ENCODE results near the gene CACNA1I.

CACNA1I gene

DNA sequence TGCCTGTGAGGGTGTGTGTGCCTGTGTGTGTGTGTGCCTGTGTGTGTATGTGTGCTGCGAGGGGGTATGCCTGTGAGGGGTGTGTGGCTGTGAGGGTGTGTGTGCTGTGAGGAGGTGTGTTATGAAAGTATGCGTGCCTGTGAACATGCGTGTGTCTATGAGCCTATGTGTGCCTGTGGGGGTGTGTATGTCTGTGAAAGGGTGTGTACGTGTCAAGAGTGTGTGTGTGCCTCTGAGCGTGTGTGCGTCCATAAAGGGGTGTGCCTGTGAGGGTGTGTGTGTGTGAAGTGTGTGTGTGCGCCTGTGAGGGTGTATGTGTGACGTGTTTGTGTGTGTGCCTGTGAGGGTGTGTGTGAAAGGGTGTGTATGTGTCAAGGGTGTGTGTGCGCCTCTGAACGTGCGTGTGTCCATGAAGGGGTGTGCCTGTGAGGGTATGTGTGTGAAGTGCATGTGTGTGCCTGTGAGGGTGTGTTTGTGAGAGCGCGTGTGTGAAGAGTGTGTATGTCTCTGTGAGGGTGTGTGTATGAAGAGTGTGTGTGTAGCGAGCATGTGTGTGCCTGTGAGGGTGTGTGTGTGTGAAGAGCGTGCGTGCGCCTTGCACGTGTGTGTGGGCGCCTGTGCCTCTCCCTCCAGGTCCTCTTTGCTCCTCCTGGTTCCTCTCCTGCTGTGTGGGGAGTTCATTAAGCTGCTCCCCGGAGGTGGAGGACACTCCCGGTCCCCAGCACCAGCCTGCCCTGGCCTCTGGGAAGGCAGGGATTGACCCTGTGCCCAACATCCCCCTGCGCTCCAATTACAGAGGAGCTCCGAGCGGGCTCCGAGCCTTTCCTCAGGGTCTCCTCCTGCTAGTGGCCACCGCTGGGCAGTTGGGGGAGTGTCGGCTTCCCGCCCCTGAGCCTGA lies 53.3 kb downstream of the CACNA1I start:
- DNase-seq (ENCODE audit: low spot score): no peak

DNA sequence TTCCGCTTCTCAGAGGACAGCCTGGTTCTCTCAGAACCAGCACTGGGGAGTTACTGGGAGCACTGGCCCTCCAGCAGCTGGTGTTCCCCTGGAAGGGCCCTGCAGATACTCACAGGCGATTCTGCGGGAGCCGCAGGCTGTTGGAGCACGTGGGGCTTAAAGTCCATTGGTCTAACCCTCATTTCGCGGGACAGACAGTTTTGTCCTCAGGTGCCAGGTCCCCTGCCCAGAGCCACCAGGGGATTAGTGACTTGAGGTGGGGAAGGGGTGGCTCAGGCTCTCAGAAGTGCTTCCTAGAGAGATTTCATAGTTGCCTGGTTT lies 53.9 kb downstream of the CACNA1I start:
- no peak for DNase-seq (ENCODE audit: low spot score)

DNA sequence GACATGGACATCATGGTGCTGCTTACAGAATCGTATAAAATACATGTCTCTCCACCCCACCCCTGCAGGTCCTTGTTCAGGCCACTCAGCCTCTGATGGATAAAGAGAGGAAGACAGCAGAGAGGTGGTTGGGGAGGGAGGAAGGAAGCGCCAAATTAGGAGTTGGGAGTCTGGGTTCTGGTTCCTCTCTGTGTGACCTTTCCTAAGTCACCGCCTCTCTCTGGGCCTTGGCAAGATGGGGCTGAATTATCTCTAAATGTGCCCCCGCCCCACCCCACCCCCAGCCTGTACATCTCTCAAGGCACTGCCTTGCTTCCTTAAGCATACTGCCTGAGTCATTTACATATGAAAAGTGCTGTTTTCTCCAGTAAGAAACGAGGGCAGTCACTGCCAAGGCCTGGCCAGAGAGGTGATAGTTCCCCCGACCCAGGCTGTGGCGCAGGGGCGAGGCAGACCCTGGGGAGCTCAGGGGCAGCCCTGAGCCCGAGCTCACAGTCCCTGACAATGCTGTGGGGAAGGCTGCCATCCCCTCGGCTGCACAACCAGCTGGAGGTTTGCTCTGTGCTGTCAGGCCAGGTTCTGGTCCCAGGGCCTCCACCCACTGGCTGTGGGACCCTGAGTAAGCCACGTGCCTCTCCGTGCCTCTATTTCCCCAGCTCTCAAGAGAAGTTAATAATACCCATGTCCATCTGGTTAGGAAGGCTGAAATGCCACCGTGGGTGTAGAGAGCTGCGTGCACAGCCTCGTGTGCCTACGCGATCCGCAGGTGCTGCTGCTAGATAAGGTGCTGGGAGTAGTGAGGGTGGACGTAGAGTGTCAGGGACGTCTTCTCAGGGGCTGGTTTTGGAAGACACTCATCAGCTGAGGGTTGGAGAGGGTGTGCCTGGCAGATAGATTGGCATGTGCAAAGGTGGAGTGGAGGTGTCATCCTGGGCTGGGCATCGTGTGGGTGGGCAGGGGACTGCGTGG lies 55.3 kb downstream of the CACNA1I start:
- DNase-seq (ENCODE audit: low spot score): no peak

DNA sequence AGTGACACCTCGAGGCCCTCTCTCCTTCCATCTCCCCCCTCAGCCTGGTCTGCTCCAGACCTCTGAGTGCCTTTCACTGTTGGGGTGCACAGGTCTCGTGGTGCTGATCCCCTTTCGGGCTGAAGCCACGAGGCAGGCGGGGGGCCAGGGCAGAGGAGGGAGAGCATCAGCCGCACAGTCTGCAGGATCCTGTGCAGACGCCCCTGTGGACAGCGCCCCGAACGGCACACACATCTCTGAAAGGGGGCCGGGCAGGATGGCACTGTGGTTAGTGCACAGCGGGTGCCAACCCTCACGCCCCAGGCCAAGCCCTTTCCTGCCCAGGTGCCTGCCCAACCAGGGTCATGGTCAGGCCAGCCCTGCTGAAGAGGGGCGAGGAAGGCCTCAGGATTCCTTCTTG lies 56.7 kb downstream of the CACNA1I start:
- no peak for DNase-seq (ENCODE audit: low spot score)

DNA sequence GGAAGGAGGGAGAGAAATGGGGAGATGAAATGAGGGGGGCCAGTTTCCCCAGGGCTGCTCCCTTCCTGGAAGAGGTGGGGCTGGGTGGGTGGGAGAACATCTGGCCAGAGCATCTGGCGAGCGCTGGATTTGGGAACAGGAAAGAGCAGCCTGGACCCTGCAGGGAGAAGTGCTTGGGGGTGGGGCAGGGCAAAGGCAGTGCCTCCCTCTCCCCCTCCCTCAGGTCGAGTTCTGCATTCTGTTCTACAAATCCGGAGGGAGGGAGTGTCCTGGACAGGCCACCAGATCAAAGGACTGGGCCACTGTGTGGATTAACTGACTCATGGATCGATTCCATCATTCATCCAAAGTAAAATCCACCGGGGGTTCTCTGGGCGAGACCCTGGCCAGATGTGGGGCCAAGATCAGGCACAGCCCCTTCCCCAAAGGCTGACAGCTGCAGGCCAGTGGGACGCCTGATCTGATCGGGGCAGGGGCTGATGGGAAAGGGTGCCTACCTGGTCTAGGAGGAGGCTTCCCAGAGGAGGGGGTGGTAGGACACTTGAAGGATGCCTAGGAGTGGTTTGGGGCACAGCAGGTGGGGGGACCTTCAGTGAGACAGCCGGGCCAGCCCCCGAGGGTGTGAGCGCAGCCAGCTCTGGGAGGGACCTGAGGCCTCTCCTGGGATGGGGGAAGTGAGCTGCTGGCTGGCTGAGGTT lies 57.5 kb downstream of the CACNA1I start:
- DNase-seq (ENCODE audit: low spot score): no peak

DNA sequence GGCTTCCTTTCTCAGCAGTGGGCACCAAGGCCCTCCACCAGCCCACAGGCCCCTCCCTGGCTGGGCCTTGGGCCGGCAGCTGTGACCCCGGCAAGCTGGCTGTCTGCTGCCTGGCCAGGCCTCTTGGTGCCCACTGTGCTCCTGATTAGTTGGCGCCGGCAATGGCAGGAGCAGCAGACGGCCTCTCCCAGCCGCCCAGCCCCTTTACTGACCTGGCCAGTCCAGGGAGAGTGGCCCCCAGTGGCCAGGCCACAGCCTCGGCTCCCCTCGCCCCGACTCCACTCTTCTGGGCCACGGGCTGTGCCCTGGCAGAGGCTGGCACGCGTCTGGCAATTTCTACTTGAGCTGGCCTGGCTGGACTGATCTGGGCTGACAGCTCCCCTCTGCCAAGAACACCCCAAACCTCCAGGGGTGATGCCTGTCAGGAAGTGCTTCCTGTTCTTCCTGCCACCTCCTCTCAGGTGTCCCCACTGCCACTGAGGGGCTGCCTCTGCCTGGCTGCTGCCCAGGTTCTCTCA lies 58.1 kb downstream of the CACNA1I start:
- DNase-seq (ENCODE audit: low spot score): no peak

DNA sequence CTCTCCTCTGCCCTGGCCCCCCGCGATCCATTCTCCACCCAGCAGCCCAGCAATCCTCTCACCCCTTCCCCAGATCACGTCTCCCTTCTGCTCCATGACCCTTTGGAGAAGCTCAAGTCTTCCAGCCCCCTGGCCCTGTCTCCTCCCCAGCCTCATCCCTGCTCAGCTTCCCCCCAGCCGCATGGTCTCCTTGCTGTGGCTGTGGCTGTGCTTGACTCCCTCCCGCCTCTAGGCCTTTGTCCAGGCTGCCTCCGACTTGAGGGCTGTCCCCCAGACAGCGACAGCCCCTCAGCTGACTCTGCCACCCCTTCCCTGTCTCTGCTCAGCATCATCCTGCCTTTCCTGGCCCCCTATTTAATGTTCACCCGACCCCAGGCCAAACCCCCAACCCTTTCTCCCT lies 59.3 kb downstream of the CACNA1I start:
- no peak for DNase-seq (ENCODE audit: low spot score)

DNA sequence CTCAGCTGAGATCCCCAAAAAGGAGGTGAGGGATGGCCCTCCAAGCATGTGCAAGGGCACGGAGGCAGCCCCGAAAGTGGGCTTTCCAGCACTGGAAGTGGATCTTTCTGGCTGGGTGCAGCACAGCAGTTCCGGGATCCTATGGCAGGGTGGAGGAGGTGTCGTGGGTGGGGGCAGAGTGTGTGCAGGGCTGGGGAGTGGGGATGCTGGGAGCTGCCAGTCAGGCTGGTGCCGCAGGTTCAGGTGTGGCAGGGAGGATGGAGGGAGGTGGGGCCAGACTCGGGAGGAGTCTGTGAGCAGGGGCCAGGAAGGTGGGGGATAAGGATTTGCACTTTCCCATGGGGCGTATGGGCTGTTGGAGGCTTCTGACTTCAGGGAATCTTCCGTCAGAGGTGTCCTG lies 60.2 kb downstream of the CACNA1I start:
- DNase-seq (ENCODE audit: low spot score): no peak

DNA sequence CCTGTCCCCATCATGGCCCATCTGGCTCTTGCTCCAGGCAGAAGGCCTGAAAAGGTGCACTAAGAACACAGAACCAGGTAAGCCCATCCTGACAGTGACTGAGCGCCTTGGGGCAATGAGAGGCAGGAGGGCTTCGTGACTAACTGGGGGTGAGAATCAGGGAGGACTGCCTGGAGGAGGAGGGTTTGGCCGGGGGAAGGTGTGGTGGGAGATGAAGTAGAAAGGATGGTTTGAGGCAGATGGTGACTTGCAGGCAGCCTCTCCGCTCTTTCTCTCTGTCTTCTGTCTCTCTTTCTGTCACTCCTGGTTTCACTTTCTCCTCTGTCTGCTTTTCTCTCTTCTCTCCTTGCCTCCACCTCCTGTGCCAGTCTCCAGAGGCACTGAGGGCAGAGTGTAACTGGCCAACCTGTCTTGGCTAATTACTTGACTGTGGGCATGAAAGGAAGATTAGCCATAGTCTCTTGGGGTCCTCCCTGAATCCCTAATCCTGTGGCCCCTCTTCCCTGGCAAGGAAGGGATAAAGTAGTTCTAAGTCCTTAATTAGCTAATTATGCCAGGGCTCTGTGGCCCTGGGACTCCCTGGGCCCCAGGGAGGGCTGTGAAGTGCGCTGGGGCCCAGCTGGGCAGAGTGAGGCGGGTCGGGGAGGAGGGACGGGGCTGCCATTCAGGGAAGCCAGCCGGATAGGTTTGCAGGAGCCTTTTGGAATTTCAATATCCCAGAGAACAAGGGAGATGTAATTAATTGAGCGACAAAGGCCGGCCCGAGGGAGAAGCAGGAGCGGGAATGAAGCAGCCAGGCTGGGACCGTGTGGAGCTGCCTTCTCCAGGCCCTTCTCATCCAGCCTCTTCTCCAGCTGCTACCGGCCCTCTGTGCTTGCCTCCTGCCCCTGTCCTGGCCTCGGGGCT lies 61.1 kb downstream of the CACNA1I start:
- no peak for DNase-seq (ENCODE audit: low spot score)

DNA sequence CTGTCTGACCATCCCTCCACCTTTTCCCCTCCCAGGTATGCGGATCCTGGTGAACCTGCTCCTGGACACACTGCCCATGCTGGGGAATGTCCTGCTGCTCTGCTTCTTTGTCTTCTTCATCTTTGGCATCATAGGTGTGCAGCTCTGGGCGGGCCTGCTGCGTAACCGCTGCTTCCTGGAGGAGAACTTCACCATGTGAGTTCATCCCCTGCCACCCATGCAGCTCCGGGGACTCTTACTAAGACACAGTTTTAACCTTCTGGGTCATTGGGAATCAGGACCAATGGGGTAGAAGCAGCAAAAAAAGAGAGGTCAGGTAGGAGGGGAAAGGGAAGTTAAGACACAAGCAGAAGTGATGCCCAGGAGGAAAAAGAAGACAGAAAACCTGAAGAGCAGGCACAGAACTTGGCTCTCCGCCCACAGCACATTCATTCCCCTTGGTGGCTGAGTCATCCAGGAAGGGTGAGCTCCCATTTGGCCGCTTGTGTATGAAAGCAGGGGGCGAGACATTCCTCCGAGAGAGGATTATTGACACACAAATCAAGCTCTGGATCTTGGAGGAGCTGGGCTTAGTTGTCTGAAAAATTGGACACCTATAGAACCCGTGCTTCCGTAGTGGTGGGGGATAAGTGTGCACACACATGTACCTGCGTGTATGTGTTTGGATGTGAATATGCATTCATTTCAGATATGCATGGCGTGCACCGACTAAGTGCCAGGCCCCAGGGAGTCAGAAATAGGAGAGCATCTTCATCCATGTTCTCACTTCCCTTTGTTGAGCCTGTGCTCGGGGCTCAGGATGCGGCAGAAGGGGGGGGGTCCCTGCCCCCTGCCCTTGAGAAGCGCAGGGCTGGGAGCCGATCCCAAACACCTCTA lies 64.2 kb downstream of the CACNA1I start:
- DNase-seq (ENCODE audit: low spot score): no peak

DNA sequence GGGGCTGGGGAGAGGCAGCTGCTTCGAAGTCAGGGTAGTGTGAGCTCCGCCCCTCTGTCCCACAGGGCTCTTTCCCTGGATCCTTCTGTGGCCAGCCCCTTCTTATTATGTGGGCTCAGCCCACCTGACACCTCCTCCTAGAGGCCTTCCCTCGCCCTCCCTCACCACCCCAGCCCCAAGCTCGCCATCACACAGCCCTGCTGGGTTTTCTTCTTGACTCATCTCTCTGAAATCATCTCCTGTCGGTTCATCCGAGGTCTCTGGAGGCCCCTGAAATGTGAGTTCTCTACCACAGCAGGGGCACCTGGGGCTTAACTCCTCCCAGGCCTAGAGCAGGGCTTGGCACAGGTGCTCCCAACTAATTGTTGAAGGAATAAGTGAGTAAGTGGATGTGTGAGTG lies 65.2 kb downstream of the CACNA1I start:
- no peak for DNase-seq (ENCODE audit: low spot score)

DNA sequence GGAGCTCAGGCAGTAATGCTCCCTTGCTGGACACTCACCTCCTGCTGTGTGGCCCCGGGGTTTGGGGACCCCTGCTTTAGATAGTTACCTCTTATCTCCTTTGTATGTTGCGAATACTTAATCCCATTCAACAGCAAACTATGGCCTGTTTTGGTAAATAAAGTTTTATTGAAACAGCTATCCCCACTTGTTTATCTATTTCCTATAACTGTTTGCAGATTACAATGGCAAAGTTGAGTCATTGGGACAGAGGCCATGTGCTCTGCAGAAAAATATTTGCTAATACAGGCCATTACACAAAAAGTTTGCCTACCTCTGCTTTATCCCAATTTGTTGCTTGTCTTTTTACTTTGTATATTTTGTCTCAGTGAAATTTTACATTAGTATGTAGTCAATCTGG lies 68.4 kb downstream of the CACNA1I start:
- no peak for DNase-seq (ENCODE audit: low spot score)

DNA sequence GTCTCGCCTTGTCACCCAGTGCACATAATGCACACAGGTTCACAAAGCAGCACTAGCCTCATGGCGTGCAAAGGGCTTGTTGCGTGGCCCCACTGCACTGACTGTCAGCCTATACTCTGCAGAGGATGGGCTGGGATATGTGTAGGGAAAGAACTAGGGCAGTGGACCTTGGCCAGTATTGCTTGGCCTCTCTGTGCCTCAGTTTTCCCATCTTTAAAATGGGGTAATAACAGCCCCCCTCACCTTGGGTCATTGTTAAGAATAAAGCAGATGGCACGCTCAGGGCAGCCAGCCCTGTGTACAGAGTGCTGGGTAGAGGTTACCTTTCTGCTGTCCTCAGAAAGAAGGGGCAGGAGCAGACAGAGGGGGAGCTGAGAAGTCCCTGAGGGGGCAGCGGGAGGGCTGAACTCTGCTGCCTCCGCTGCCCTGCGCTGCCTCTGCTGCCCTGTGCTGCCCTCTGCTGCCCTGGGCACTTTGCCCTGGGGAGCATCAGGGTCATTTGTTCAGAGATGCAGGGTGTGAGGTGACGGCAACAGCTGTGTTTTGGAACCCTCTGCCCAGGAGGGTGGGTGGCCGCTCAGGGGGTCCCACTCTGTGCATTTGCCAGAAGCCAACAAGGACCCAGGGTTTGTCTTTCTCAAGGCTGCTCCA lies 71.2 kb downstream of the CACNA1I start:
- DNase-seq (ENCODE audit: low spot score): no peak

DNA sequence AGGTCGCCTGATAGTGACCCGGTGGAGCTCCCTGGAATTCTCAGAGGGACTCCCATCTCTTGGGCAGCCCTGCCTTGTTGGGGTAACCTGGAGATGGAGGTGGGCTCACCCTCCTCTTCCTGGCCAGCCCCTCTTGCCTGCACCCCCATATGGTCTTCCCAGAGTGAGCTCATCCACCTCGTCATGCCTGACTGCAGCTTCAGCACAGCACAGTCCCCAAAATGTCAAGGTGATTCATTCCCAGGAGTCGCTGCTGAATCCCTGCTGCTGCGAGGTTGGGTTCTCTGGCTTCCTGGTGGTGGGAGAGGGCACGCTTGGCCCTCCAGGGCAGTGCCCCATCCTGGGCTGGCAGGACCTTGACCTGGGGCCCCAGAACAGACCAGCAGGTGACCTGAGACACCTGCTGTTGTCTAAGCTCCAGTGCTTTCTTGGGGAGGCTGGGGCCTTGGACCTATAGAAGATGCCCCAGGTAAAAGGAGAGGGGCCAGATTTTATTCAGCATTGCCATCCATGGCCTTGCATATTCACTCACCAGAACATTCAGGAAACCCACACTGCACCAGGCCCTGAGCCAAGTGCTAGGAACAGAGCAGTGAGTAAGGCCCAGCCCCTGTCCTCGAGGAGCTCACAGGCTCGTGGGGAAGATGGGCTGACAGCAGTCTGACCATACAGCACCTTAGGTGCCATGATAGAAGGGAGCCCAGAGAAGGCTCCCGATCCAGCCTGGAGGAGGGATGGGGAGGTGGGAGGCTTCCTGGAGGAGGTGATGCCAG lies 72.9 kb downstream of the CACNA1I start:
- no peak for DNase-seq (ENCODE audit: low spot score)

DNA sequence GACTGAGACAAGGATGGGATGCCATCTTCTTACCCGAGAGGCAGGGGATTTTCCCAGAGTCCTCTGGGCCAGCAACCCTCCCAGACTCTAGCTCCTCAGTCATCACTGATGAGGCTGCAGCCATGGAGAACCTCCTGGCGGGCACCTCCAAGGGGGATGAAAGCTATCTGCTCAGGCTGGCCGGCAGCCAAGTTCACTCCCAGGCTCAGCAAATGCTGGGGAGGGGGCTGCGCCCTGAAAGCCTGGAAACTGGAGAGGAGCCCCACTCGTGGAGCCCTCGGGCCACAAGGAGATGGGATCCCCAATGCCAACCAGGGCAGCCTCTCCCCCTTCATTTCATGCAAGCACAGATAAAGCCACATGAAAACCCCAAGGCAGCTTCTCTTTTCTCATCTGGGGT lies 75.0 kb downstream of the CACNA1I start:
- DNase-seq (ENCODE audit: low spot score): no peak

DNA sequence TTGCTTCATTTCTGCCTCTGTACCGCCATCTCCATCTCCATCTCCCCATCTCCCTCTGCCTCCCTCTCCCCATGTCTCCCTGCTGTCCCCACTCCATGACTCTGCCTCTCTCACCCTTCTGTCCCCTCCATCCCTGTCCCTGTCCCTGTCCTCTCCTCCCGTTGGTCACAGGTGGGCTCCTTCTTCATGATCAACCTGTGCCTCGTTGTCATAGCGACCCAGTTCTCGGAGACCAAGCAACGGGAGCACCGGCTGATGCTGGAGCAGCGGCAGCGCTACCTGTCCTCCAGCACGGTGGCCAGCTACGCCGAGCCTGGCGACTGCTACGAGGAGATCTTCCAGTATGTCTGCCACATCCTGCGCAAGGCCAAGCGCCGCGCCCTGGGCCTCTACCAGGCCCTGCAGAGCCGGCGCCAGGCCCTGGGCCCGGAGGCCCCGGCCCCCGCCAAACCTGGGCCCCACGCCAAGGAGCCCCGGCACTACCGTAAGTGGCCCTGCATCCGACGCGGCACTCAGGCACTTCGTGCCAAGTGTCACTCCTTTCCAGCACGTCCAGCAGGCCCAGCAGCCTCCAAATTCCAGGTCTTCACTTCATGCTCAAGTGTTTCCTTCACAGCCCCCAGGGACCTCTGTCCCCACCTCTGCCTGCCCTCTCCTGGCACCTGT lies 76.0 kb downstream of the CACNA1I start:
- no peak for DNase-seq (ENCODE audit: low spot score)

DNA sequence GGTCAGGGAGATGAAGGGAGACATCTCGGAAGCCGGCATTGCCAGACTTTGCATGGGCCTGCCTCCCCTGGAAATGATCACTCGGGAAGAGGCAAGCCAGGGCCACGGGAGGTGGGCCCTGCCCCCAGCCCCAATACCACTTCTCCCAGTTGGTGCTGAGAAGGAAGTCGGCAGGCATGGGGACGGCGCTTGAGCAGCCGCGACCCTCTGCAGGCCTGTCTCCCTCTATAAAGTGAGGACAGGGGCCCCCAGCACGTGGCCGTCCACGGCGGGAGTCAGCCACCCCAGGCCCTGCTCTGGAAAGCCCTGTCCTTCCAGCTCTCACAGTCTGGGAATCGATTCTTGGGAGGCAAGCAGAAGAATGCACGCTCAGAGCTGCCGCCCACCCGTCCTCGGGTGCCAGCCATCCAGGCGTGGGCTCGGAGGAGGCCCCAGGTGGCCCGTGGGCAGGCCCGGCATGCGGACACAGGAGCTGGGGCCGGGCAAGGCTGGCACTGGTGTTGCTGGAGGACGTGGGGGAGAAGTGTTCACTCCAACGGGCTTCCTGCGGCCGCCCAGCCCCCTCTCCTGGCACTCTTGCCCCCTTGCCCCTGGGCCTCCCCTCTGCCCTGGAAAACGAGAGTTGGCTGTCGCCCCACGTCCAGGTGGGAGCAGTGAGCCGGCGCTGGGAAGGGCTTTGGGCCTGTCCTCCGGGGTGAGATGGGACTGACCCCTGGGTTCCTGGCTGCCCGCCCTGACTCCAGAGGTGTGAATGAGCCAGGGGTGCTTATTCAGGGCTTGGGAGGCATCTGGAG lies 77.5 kb downstream of the CACNA1I start:
- no peak for DNase-seq (ENCODE audit: low spot score)

DNA sequence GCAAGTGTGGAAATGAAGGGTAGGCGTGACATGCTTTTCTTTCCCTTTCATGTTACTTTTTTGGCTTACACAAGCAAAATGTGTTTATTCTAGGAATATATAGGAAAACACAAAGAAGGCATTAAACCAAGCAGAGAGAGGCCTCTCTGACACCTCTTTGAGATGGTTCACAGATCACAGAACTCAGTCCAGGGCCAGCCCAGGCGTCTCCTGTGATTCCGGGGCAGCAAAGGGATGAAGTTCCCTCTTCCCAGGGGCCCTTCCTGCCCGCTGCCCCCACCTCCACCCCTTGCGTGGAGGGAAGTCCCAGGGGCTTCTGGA lies 78.0 kb downstream of the CACNA1I start:
- DNase-seq (ENCODE audit: low spot score): no peak

All from globus pallidus (tissue), 1 donor.